Activated CD4-positive, alpha-beta memory T cell treated with anti-CD3 and anti-CD28 coated beads, Interleukin-2, amount 10 ng/mL, durations not matched to agents 7 days and 5 days (primary cell): Measurements from ENCODE around the gene KRT77. TPM values are rescaled to one million over a fixed set of nuclear protein-coding genes. Genes with fewer than 3 reads are reported as not detected.
"Not testable (repeated sequence)": the region's sequence is repeated elsewhere in the genome, so short reads cannot be mapped to it uniquely, and the experiment has no call there.

ENCODE experiments used
- CTCF ChIA-PET: fragments of 350-600 bp; sonication (Branson Sonifier 250); formaldehyde crosslinking; loops from one replicate; lab custom pipeline; 2021; ENCODE audit warnings: antibody characterized with exemption, inconsistent platforms; lab: Charles Lee
- POLR2A ChIA-PET: fragments of 350-600 bp; sonication (Branson Sonifier 250); formaldehyde crosslinking; loops from one replicate; lab custom pipeline; 2021; ENCODE audit warnings: antibody characterized with exemption; lab: Charles Lee
- DNase-seq: peaks from one replicate; pipeline ENCODE4 v3.0.0-alpha.2; 2020
- H3K27ac Mint-ChIP-seq: one replicate; pipeline ENCODE4 v1.8.0; 2021; ENCODE audit warnings: mild to moderate bottlenecking, mixed read lengths
- H3K27me3 Mint-ChIP-seq: one replicate; pipeline ENCODE4 v1.8.0; 2021; ENCODE audit warnings: mixed read lengths
- H3K36me3 Mint-ChIP-seq: one replicate; pipeline ENCODE4 v1.8.0; 2021; ENCODE audit warnings: low read depth, mixed read lengths
- H3K4me1 Mint-ChIP-seq: one replicate; pipeline ENCODE4 v1.8.0; 2021; ENCODE audit warnings: mixed read lengths
- H3K4me3 Mint-ChIP-seq: one replicate; pipeline ENCODE4 v1.8.0; 2021; ENCODE audit warnings: mild to moderate bottlenecking, mixed read lengths
- H3K9me3 Mint-ChIP-seq: one replicate; pipeline ENCODE4 v1.8.0; 2021; ENCODE audit warnings: mixed read lengths
- total RNA-seq, 2 experiments: library from RNA; stranded (reverse); gene quantifications; one replicate each; pipeline ENCODE4 v1.2.3, GENCODE V29; 2021

Gene KRT77
- total RNA-seq, 2 experiments from 2014 or later = not detected

GRCh38 chr12:52715416-52715815, 12.1 kb upstream of the KRT77 start:
- no peak for DNase-seq
- H3K27ac Mint-ChIP-seq = no peak overlapping the region
- no peaks in the 10 kb centered on the region for H3K36me3 Mint-ChIP-seq
- H3K27me3 Mint-ChIP-seq = peaks cover 56% of the 10 kb centered on the region
- H3K4me3 Mint-ChIP-seq = no peak overlapping the region
- ChIA-PET CTCF (no interaction called here), POLR2A (no interaction called here)
- peaks cover 5% of the 10 kb centered on the region for H3K4me1 Mint-ChIP-seq
- no peaks in the 10 kb centered on the region for H3K9me3 Mint-ChIP-seq

DNA sequence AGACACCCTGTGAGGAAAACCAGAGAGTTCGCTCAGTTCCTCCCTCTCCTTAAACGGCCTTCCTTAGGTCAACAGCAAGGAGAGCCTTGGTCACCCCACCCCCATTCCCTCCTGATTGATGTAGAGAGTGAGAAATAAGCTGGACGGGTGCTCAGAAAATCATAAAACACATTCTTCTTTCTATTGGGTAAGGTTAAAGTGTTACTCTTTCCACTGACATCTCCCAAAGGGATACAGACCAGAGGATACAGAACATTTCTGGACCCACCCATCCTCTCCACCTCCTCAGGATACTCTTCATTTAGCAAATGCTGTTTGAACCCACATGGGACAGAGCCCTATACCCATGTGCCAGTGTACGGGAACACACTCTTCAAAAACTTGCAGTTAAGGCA, 11.6 kb upstream of the KRT77 start:
- Mint-ChIP-seq H3K36me3 (no peaks in the 10 kb centered on the region), H3K27me3 (peaks cover 56% of the 10 kb centered on the region)

GRCh38 chr12:52713960-52714886, 10.9 kb upstream of the KRT77 start:
- Mint-ChIP-seq H3K4me3 (no peak overlapping the region), H3K27ac (no peak overlapping the region), H3K36me3 (no peaks in the 10 kb centered on the region), H3K4me1 (peaks cover 5% of the 10 kb centered on the region), H3K27me3 (peaks cover 56% of the 10 kb centered on the region), H3K9me3 (no peaks in the 10 kb centered on the region)
- no peak for DNase-seq
- POLR2A ChIA-PET = no interaction called here
- CTCF ChIA-PET = no interaction called here

More for the DNA sequence above, 11.6 kb upstream of the KRT77 start:
- POLR2A ChIA-PET = no interaction called here
- Mint-ChIP-seq H3K4me1 (peaks cover 5% of the 10 kb centered on the region), H3K4me3 (no peak overlapping the region), H3K27ac (no peak overlapping the region), H3K9me3 (no peaks in the 10 kb centered on the region)
- CTCF ChIA-PET = no interaction called here
- DNase-seq = no peak

GRCh38 chr12:52712122-52712521, 8.8 kb upstream of the KRT77 start:
- H3K4me3 Mint-ChIP-seq, H3K9me3 Mint-ChIP-seq, H3K36me3 Mint-ChIP-seq, H3K4me1 Mint-ChIP-seq, H3K27ac Mint-ChIP-seq, POLR2A ChIA-PET, DNase-seq: not testable (repeated sequence)
- CTCF ChIA-PET = interaction anchor here (0.7 kb wide), 1 partner anchor 384 kb away, joined by 3 read pairs; no protein-coding TSS in a partner anchor
- H3K27me3 Mint-ChIP-seq = peaks cover 48% of the 10 kb centered on the region

DNA sequence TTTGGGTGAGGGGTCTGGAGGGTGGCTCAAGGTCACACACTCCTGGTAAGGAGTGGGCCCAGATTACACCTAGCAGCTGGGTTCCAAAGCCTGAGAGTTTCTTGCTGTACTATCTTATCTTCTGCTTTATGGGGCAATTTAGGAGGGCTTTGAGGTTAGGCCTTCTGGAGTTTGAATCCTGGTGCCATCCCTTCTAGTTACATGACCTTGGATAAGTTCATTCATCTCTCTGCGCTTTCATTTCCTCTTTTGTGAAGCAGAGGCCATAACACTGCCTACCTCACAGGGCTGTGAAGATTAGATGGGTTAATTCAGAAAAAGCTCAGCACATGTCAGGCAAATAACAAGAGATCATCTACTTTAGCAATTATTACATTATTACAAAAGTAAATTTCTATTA, 7.4 kb upstream of the KRT77 start:
- CTCF ChIA-PET = interaction anchor here (0.7 kb wide), 1 partner anchor 74 kb away, joined by 3 read pairs; no protein-coding TSS in a partner anchor
- H3K27ac Mint-ChIP-seq = no peak overlapping the region
- H3K9me3 Mint-ChIP-seq = no peaks in the 10 kb centered on the region
- H3K36me3 Mint-ChIP-seq = no peaks in the 10 kb centered on the region
- peaks cover 5% of the 10 kb centered on the region for H3K4me1 Mint-ChIP-seq
- POLR2A ChIA-PET = no interaction called here
- DNase-seq = no peak
- peaks cover 36% of the 10 kb centered on the region for H3K27me3 Mint-ChIP-seq
- no peak overlapping the region for H3K4me3 Mint-ChIP-seq

- peaks cover 23% of the 10 kb centered on the region for H3K27me3 Mint-ChIP-seq
- DNase-seq = no peak
- no peaks in the 10 kb centered on the region for H3K4me1 Mint-ChIP-seq
- no peak overlapping the region for H3K4me3 Mint-ChIP-seq
- H3K36me3 Mint-ChIP-seq = no peaks in the 10 kb centered on the region
- ChIA-PET POLR2A (no interaction called here), CTCF (interaction anchor here (0.9 kb wide), 1 partner anchor 163 kb away, joined by 3 read pairs; no protein-coding TSS in a partner anchor)
- no peaks in the 10 kb centered on the region for H3K9me3 Mint-ChIP-seq
- H3K27ac Mint-ChIP-seq = no peak overlapping the region
Observed at GRCh38 chr12:52708010-52708409, 4.7 kb upstream of the KRT77 start.

GRCh38 chr12:52704464-52704863, 1.1 kb upstream of the KRT77 start:
- ChIA-PET CTCF (no interaction called here), POLR2A (no interaction called here)
- H3K27ac Mint-ChIP-seq = no peak overlapping the region
- H3K4me1 Mint-ChIP-seq = no peaks in the 10 kb centered on the region
- H3K9me3 Mint-ChIP-seq = no peaks in the 10 kb centered on the region
- peaks cover 11% of the 10 kb centered on the region for H3K27me3 Mint-ChIP-seq
- no peaks in the 10 kb centered on the region for H3K36me3 Mint-ChIP-seq
- H3K4me3 Mint-ChIP-seq = no peak overlapping the region
- DNase-seq = no peak

- CTCF ChIA-PET = interaction anchor here (1.0 kb wide), 1 partner anchor 167 kb away, joined by 3 read pairs; no protein-coding TSS in a partner anchor
Observed at GRCh38 chr12:52703878-52704277, 554 bp upstream of the KRT77 start.

DNA sequence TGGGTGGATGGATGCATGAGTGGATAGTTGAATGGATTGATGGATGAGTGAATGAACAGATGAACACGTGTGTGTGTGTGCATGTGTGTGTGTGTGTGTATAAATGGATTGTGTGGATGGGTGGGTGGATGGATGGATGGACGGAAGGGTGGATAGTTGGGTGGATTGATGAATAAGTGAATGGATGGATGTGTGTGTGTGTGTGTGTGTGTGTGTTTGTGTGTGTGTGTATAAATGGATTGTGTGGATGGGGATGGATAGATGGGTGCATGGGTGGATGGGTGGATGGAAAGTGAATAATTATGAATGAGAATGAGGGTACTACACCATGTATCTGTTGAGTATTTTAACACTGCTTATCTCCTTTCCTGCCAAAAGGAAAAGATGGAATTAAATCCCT, 986 bp downstream of the KRT77 start:
- peaks cover 15% of the 10 kb centered on the region for H3K27me3 Mint-ChIP-seq
- H3K36me3 Mint-ChIP-seq = no peaks in the 10 kb centered on the region
- no peak overlapping the region for H3K4me3 Mint-ChIP-seq
- H3K27ac Mint-ChIP-seq = no peak overlapping the region
- H3K9me3 Mint-ChIP-seq = no peaks in the 10 kb centered on the region
- POLR2A ChIA-PET = no interaction called here
- H3K4me1 Mint-ChIP-seq = no peaks in the 10 kb centered on the region
- DNase-seq = no peak
- CTCF ChIA-PET = no interaction called here

More at GRCh38 chr12:52703878-52704277, 554 bp upstream of the KRT77 start:
- Mint-ChIP-seq H3K36me3 (no peaks in the 10 kb centered on the region), H3K4me3 (no peak overlapping the region), H3K4me1 (no peaks in the 10 kb centered on the region), H3K27me3 (peaks cover 11% of the 10 kb centered on the region), H3K27ac (no peak overlapping the region), H3K9me3 (no peaks in the 10 kb centered on the region)
- DNase-seq = no peak
- POLR2A ChIA-PET = no interaction called here

- ChIA-PET CTCF (no interaction called here), POLR2A (no interaction called here)
- Mint-ChIP-seq H3K4me1 (no peaks in the 10 kb centered on the region), H3K36me3 (no peaks in the 10 kb centered on the region), H3K9me3 (no peaks in the 10 kb centered on the region), H3K4me3 (no peak overlapping the region), H3K27ac (no peak overlapping the region), H3K27me3 (peaks cover 17% of the 10 kb centered on the region)
- DNase-seq = no peak
Observed at GRCh38 chr12:52701281-52701680, 2.0 kb downstream of the KRT77 start.

DNA sequence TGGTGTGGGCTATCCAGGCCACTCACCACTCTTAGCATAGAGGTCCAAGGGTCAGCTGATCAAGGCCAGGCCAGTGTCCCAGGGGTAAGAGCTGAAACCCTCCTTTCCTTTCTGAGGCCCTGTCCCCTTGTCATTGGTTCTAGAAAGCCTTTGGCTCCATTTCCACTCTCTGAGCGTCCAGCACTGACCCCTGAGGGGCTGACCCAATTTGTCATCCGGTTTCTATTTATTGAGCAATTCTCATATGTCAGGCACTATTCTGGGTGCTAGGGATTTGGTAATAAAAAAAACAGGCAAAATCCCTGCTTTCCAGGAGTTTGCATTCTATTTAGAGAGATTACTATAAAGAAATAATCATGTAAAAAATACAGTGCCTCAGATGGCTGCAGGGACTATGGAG, 3.4 kb downstream of the KRT77 start:
- POLR2A ChIA-PET = no interaction called here
- Mint-ChIP-seq H3K4me3 (no peak overlapping the region), H3K4me1 (no peaks in the 10 kb centered on the region), H3K27ac (no peak overlapping the region), H3K36me3 (no peaks in the 10 kb centered on the region), H3K27me3 (peaks cover 17% of the 10 kb centered on the region), H3K9me3 (no peaks in the 10 kb centered on the region)
- CTCF ChIA-PET = no interaction called here
- no peak for DNase-seq

- Mint-ChIP-seq H3K9me3 (no peaks in the 10 kb centered on the region), H3K4me3 (no peak overlapping the region), H3K27me3 (peaks cover 17% of the 10 kb centered on the region), H3K27ac (no peak overlapping the region), H3K4me1 (no peaks in the 10 kb centered on the region), H3K36me3 (no peaks in the 10 kb centered on the region)
- DNase-seq = no peak
- ChIA-PET CTCF (no interaction called here), POLR2A (no interaction called here)
Observed at GRCh38 chr12:52699373-52699772, 4.0 kb downstream of the KRT77 start.

GRCh38 chr12:52698651-52699340, 4.5 kb downstream of the KRT77 start:
- CTCF ChIA-PET = no interaction called here
- H3K4me1 Mint-ChIP-seq = no peaks in the 10 kb centered on the region
- no peaks in the 10 kb centered on the region for H3K36me3 Mint-ChIP-seq
- DNase-seq = no peak
- H3K27me3 Mint-ChIP-seq = peaks cover 14% of the 10 kb centered on the region
- POLR2A ChIA-PET = no interaction called here
- H3K9me3 Mint-ChIP-seq = no peaks in the 10 kb centered on the region
- no peak overlapping the region for H3K4me3 Mint-ChIP-seq
- H3K27ac Mint-ChIP-seq = peak overlapping the region; percentile 3
